C4-2B (cell line): ENCODE data around the gene EMX2.

Experiments
- ZFX ChIP-seq: fragments of 450-650 bp; IDR thresholded peaks from 2 replicates; pipeline ENCODE4 v1.6.1; 2017
- TF ChIP-seq, protein P1 (sequence below): fragments of 450-650 bp; conservative IDR thresholded peaks from 2 replicates; pipeline ENCODE4 v1.5.1; 2017; ENCODE audit warnings: mild to moderate bottlenecking

DNA sequence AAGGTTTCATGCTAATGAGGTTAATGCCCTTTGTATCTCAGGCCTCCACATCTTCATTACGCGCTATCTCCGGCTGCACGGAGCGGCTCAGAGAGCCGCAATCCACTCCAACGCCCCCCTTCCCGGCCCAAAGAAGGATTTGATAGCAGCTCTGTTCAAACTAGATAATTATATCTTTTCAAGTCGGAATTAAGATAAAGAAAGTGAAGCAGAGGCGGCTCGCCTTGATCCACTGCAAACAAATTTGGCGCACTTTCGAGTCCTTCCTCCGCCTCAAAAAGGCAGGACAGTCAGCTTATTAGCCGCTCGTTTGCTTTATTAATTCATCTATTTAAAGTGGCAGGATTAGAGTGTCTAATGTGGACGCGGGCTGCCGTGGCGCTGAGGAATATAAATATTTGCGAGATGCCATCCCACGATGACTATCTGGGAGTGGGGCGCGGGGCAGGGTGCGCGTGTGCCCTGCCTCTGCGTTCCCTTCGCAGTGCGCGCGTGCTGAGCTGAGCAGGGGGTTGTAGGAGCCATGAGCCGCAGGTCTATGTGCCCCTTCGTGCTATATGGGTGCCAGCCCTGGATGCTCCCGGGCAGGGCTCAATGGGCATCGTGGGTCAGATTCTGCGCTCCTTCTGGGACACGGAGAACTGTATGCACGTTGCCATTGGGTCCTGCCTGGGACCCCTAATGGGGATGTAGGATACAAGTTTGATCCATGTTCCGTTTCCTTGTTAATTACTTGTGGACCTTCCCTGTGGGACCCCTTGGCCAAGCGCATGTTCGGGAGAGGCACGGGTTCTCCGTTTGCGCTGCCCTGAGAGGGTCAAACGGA, 9.0 kb downstream of the EMX2 start:
- TF ChIP-seq, protein P1, sequence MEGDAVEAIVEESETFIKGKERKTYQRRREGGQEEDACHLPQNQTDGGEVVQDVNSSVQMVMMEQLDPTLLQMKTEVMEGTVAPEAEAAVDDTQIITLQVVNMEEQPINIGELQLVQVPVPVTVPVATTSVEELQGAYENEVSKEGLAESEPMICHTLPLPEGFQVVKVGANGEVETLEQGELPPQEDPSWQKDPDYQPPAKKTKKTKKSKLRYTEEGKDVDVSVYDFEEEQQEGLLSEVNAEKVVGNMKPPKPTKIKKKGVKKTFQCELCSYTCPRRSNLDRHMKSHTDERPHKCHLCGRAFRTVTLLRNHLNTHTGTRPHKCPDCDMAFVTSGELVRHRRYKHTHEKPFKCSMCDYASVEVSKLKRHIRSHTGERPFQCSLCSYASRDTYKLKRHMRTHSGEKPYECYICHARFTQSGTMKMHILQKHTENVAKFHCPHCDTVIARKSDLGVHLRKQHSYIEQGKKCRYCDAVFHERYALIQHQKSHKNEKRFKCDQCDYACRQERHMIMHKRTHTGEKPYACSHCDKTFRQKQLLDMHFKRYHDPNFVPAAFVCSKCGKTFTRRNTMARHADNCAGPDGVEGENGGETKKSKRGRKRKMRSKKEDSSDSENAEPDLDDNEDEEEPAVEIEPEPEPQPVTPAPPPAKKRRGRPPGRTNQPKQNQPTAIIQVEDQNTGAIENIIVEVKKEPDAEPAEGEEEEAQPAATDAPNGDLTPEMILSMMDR = no peak
- no peak for TF ChIP-seq ZFX
